ENCODE measurements around the gene MDK.

Gene MDK

GRCh38 chr11:46383974-46384701 lies 2.7 kb downstream of the MDK start:
- no peak for FAIRE-seq

- FAIRE-seq = no peak
Measured at GRCh38 chr11:46385169-46386004, 3.9 kb downstream of the MDK start.

- FAIRE-seq = no peak
Measured at GRCh38 chr11:46386005-46386578, 4.6 kb downstream of the MDK start.

GRCh38 chr11:46386674-46387073 lies 5.2 kb downstream of the MDK start:
- no peak for FAIRE-seq

GRCh38 chr11:46387456-46387855 lies 6.0 kb downstream of the MDK start:
- no peak for FAIRE-seq

GRCh38 chr11:46387919-46388618 lies 6.6 kb downstream of the MDK start:
- no peak for FAIRE-seq

- peak; percentile 15 for FAIRE-seq
Measured at GRCh38 chr11:46388619-46389449, 7.4 kb downstream of the MDK start.

DNA sequence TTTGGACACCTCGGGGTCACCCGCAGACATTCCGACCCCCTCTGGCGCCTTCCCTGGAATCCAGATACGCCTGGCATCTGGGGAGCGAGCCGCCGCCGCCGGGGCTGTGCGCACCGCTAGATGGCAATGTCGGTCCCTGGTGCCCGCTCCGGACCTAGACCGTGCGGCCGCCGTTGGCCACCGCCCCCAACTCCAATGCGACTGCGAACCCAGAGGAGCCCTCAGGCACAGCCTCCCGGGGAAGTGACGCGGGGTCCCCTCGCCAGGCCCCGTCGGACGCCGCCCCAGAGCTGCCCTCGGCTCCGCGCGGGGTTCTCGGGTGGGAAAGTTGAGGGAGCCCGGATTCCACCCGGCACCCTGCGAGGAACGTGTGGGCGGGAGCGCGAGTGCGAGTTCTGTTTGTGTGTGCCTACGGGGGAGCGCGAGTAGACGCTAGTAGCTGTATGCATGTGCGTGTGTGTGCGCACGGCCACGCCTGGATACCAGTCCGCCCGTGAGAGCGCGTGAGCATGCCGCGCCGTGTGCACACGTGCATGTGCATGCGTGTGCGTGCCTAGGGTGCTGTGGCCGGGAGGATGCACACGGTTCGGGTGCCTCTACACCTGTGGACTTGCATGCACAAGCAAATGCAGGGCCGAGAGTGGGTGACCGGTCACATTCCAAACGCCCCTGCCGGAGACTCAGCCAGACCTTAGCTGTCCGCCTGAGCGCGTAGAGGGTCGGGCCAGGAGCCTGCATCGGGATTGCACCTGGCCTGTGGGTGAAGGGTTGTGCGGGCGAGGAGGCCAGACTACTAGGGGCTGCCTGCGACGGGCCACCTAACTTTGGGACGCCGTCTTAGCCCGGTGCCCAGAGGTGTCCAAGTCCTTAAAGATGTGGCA lies 8.2 kb downstream of the MDK start:
- no peak for FAIRE-seq

DNA sequence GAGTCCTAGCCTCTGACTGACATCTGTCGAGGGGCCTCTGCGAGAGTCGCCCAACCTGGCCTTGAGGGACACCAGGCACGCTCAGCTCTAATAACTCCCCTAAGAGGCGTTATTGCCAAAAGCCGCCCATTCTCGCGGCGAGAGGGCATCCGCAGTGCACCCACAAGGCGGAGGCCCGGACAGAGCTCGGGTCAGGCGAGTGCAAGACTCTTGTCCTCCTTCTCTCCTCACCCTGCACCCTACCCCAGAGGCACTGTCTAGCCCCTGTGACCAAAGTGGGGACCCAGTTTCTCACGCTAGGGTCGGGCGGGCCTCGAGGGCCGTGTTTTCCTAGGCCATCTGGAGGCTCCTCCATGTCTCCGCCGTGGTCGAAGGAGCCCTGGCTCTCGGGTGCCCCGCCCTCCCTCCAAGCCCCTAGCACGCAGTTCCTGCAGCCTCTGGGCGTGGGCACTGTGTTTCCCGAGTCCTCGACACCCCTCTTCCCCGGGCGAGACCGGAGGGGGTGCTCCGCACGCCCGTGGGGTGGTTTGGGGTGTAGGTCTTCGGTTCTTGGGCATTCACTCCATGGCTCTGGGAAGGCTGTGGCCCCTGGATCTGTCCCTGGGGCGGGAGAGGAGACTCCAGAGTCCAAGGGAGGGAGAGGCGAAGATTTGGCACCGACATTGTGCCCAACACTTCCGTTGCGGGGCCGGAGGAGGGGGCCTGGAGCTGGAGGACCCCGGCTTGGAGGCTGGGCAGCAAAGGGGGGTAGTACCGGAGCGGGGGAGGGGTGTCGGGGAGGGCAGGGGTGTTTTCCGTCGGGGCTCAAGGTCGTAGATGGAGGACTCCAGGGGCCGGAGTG lies 9.1 kb downstream of the MDK start:
- FAIRE-seq = no peak

DNA sequence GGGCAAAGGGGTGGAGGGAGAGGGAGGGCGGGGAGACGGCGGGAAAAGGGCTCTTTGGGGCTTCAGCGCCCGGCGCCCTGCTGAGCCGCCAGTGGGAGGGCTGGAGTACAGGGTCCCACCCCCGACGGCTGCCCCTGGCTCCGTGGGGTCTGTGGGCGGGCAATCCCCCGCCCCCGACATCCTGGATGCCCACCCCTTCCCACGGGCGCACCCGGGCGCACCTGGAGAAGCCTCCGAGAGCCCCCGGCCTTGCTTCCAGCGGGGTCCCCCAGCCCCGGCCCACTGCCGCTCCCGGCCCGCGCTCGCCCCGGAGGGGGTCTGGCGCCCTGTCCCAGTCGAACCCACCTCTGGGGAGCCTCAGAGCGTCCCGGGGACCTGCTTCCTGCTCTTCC lies 9.7 kb downstream of the MDK start:
- no peak for FAIRE-seq

GRCh38 chr11:46391578-46392420 lies 10.3 kb downstream of the MDK start, which contains the start of gene CHRM4:
Gene CHRM4 (minus strand): TSS chr11:46391776. CDS start chr11:46386557, 5,219 bp downstream.
- FAIRE-seq = no peak

GRCh38 chr11:46392421-46393230 lies 11.2 kb downstream of the MDK start:
- no peak for FAIRE-seq

DNA sequence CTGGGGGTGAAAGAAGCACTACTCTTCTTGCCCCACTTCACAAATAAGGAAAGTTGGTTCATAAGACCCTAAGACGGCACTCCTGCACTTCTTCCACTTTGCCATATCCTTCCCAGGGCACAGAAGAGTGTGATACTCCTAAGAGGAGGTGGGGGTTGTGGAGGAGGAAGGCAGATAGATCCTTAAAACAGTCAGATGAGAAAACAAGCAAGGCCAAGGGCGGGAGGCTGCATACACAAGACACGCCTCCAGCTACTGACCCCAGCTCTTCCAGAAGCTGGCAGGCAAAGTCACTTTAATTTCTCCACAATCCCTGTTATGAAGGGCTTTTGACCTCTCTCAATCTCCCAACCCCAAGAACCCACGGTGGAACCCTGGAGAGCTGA lies 11.8 kb downstream of the MDK start:
- no peak for FAIRE-seq

- no peak for FAIRE-seq
Measured at GRCh38 chr11:46393759-46394158, 12.3 kb downstream of the MDK start.

DNA sequence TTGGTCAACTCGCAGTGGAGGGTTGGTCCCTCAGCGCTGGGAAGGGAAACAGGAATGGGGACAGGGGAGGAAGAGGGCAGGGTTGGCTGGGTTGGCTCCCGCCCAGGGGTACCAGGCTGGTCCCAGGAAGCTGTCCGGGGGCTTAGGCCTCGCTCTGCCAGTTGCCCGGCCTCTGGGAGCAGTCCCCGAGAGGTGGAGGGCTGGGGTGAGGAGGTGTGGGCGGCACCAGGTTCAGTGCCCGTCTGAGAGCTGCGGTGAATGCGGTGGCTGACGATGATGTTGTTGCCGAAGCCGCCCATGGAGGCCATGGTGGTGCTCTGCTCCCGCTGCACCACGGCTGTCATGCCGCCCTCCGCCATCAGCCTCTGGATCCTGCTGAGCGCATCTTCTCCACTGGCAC lies 16.1 kb downstream of the MDK start:
- no peak for FAIRE-seq

DNA sequence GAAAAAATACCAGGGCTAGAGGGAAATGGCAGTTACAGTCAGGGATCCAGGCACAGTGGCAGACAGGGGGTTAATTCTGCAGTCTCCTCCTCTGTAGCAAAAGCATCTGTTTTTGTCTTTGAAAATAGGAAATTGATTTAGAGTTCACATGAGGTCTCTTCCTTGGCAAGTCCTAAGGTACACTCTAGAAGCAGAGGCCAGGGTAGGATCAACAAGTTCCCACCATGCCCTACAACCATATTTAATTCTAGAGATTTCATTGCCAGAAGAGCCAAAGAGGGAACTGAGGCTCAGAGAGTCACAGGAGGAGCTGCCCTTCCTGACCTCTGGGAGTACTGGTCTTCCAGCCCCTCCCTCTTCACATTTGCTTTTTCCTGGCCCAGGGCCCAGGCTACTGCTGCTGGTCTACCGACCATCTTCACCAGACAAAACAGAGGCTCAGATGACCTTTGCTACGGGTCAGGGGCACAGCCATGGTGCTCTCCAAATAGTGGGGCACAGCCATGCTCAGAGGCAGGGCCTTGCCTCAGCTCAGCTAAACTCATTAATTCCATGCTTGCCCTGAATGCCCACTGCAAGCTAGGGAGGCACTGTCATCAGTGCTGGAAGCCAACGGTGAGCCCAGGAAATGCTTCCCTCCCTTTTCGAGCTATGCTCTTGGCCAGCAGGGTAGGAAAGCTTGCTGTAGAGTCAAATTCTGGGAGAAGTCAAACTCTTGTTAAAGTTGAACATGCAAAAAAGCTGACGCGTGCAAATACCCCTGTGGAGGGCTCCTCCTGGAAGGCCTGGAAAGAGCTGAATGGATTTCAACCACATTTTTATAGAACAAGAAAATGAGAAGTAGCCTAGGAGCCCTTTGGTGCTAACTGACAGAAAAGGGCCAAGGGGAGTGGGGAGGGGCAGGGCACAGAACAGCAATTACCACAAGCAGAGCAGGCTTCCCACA lies 21.8 kb downstream of the MDK start:
- no peak for FAIRE-seq

- FAIRE-seq = no peak
Measured at GRCh38 chr11:46404476-46405017, 23.1 kb downstream of the MDK start.
